OCI-LY7 (cell line): ENCODE data around the gene CACNA1H.

Experiments
- CTCF ChIP-seq: fragments of 200-600 bp; sonication (generic); conservative IDR thresholded peaks from 2 replicates; pipeline ENCODE4 v1.5.1; 2014; ENCODE audit warnings: mild to moderate bottlenecking, antibody characterized with exemption, low read length, moderate library complexity, mixed read lengths
- EZH2phosphoT487 ChIP-seq: fragments of 200-600 bp; sonication (generic); IDR thresholded peaks from 2 replicates; pipeline ENCODE4 v1.6.1; 2018; ENCODE audit warnings: low read depth, borderline replicate concordance, mild to moderate bottlenecking, mixed run types, antibody characterized with exemption, low read length, moderate library complexity, mixed read lengths

GRCh38 chr16:1159325-1159972 is 6.5 kb downstream of the CACNA1H start:
- no peak for TF ChIP-seq CTCF
- TF ChIP-seq EZH2phosphoT487, result no peak
